ENCODE data around the gene RBM12. TPM values are rescaled to one million over a fixed set of nuclear protein-coding genes. Genes with fewer than 3 reads are reported as not detected.
A peak's percentile ranks its signal among the peaks of the same experiment; 100 is the strongest.

RBM12 gene
- total RNA-seq, 1 donor from 2014 or later = 70.5 TPM

DNA sequence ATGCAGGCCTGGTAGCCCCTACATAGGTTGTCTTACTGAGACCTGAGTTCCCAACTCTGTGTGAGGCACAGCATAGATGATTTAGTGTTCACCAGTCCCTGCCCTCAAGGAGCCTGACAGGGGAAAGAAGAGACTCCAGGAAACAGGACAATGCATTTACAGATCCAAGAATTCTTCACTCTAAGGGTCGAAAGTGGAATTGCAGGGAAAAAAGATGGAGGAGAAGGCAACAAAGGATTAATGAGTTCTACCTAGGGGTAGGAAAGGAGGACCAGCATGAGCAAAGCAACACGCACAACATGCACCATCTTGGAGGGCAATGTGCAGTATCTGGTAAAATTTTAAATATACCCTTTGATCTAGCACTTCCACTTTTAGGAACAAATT lies 43.1 kb downstream of the RBM12 start:
- ATAC-seq = no peak
- peaks cover 33% of the 10 kb centered on the region for H3K4me1 ChIP-seq
- H3K36me3 ChIP-seq = peaks cover 31% of the 10 kb centered on the region

DNA sequence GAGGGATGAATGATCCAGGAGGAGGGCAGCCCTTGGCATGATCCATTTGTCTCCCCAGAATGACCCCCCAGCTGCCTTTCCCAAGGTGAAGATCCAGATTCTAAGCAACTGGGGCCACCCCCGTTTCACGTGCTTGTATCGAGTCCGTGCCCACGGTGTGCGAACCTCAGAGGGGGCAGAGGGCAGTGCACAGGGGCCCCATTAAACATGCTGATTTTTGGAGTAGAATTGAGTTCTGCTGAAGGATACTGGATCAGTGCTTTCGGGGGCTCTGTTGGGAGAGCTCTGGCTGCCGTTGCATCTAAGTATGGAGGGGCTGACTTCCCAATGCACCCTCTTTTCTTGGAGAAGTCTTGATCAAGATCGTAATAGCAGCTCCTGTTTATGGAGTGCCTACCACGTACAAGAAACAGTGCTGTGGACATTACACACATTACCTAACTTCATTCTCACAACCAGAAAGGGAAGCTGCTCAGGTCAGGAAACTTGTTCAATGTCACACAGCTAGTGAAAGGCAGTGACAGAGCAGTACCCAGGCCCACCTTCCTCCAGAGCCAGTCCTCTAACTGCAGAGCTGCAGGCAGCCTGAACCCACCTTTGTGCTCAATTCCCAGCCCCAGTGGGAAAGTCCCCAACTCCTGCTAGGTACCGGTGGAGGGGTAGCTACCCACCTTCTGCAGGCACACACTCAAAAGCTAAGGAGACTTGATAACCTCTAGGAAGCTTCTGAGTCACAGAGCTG lies 43.7 kb downstream of the RBM12 start:
- no peaks in the 10 kb centered on the region for H3K9me3 ChIP-seq
- H3K4me1 ChIP-seq = peaks cover 33% of the 10 kb centered on the region
- H3K4me3 ChIP-seq = no peak overlapping the region
- intact Hi-C loops (cut with DNase I) = no loop called here
- peaks cover 25% of the 10 kb centered on the region for H3K36me3 ChIP-seq
- ATAC-seq = no peak
- no peak for DNase-seq
- TF ChIP-seq, protein P1, sequence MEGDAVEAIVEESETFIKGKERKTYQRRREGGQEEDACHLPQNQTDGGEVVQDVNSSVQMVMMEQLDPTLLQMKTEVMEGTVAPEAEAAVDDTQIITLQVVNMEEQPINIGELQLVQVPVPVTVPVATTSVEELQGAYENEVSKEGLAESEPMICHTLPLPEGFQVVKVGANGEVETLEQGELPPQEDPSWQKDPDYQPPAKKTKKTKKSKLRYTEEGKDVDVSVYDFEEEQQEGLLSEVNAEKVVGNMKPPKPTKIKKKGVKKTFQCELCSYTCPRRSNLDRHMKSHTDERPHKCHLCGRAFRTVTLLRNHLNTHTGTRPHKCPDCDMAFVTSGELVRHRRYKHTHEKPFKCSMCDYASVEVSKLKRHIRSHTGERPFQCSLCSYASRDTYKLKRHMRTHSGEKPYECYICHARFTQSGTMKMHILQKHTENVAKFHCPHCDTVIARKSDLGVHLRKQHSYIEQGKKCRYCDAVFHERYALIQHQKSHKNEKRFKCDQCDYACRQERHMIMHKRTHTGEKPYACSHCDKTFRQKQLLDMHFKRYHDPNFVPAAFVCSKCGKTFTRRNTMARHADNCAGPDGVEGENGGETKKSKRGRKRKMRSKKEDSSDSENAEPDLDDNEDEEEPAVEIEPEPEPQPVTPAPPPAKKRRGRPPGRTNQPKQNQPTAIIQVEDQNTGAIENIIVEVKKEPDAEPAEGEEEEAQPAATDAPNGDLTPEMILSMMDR (IDR thresholded peaks at IDR 0.05) = no peak
- H3K27ac ChIP-seq = no peak overlapping the region
- no peaks in the 10 kb centered on the region for H3K27me3 ChIP-seq (ENCODE audit: low read depth)

More for the DNA sequence above, 43.1 kb downstream of the RBM12 start:
- Histone ChIP-seq H3K4me3 (no peak overlapping the region), H3K27ac (no peak overlapping the region), H3K27me3 (ENCODE audit: low read depth) (no peaks in the 10 kb centered on the region), H3K9me3 (no peaks in the 10 kb centered on the region)
- intact Hi-C loops (cut with DNase I) = no loop called here
- TF ChIP-seq, protein P1 (IDR thresholded peaks at IDR 0.05) = no peak
- no peak for DNase-seq

DNA sequence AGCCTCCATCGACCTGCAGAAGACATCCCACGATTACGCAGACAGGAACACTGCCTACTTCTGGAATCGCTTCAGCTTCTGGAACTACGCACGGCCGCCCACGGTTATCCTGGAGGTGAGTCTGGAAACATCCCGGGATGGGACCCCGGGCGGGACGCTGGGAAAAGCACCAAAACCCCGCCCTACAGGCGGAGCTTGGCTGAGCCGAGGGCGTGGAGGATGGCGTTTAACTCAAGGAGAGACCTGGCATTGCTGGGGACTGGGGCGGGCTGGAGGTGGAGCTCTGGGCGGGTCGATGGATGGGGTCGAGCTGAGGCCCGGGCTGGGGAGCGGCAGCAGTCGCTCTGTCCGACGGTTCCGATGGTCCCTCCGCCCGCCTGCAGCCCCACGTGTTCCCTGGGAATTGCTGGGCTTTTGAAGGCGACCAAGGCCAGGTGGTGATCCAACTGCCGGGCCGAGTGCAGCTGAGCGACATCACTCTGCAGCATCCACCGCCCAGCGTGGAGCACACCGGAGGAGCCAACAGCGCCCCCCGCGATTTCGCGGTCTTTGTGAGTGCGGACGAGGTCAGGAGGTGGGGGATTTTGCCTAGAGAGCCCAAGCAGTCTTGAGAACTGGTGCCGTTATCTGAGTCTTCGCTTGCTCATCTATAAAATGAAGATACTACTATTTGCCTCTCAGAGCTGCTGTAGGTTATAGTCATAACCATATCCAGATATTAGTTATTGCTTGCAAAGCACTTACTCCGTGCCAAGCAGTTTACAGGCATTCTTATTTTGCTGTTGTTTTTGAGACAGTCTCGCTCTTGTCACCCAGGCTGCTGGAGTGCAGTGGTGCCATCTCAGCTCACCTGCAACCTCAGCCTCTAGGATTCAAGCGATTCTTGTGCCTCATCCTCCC lies 45.3 kb downstream of the RBM12 start:
- TF ChIP-seq, protein P1 (IDR thresholded peaks at IDR 0.05) = peak; percentile 39
- Histone ChIP-seq H3K27me3 (ENCODE audit: low read depth) (no peaks in the 10 kb centered on the region), H3K27ac (no peak overlapping the region), H3K4me3 (peak overlapping the region; percentile 66), H3K36me3 (peaks cover 10% of the 10 kb centered on the region), H3K9me3 (no peaks in the 10 kb centered on the region), H3K4me1 (peaks cover 33% of the 10 kb centered on the region)
- intact Hi-C loops (cut with DNase I) = no loop called here
- peak; percentile 83 for DNase-seq
- peak; percentile 50 to 52 for ATAC-seq

DNA sequence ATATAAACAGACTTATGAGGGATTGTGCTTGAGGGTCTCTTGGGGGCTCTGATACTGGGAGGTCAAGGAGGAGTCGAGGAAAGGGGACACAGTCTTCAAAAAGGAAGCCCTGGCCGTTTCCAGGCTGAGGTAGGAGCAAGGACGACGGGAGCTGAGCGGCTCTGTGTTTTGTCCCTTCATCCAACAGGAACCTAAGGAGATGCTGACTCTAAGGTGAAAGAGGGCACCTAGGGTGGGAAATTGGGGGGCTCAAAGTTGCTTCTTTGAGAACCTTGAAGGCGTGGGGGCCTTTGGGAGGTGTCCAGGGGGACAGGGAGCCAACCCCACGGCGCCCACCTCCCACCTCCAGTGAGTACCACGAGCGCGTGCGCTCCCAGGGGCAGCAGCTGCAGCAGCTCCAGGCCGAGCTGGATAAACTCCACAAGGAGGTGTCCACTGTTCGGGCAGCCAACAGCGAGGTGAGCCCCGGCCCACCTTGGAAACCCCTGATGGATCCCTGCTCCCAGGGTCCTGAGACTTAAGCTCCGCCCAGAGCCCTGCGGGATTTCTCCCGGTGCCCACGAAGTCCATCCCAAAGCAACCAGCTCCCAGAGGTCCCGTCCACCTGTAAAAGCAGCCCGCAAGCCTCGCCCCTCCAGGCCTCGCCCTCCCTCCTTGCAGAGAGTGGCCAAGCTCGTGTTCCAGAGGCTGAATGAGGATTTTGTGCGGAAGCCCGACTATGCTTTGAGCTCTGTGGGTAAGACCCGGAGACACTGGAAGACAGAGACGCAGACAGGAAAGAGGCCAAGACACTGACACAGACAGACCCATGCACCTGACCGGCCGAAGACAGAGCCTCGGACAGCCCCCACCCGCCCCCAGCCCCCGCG lies 46.2 kb downstream of the RBM12 start:
- ATAC-seq (no peak), DNase-seq (peak; percentile 55)
- Histone ChIP-seq H3K27ac (no peak overlapping the region), H3K36me3 (peaks cover 2% of the 10 kb centered on the region), H3K4me1 (peaks cover 33% of the 10 kb centered on the region), H3K4me3 (peak overlapping the region; percentile 66), H3K9me3 (no peaks in the 10 kb centered on the region), H3K27me3 (ENCODE audit: low read depth) (no peaks in the 10 kb centered on the region)
- intact Hi-C loops (cut with DNase I) = no loop called here
- TF ChIP-seq, protein P1 (IDR thresholded peaks at IDR 0.05) = no peak

Data from lower lobe of right lung (tissue), 2 donors.